Panc1 (cell line): ENCODE data around the gene HBP1. TPM values are rescaled to one million over a fixed set of nuclear protein-coding genes. Genes with fewer than 3 reads are reported as not detected.

ENCODE experiments used
- ATAC-seq: fragments of 200-7000 bp; cut with Tn5 transposase; 2 replicates; pipeline ENCODE4 v1.9.1; 2020; ENCODE audit warnings: mild to moderate bottlenecking, moderate library complexity
- BruUV-seq: library from RNA; stranded (reverse); fragments of 400-500 nt; replicated peaks from 2 replicates; lab custom pipeline; 2021; lab: Mats Ljungman, UMichigan
- CTCF ChIA-PET: fragments of 300-600 bp; sonication (Branson Sonifier 250); formaldehyde crosslinking; loops from one replicate; lab custom pipeline; 2022; ENCODE audit warnings: antibody characterized with exemption; lab: Charles Lee
- POLR2A ChIA-PET: fragments of 300-600 bp; sonication (Branson Sonifier 250); formaldehyde crosslinking; loops from one replicate; lab custom pipeline; 2022; ENCODE audit warnings: antibody characterized with exemption; lab: Charles Lee
- DNase-seq: peaks from one replicate; pipeline ENCODE4 v3.0.0-alpha.2; 2010; ENCODE audit warnings: low read depth, low spot score
- H3K27ac ChIP-seq: 2 replicates; pipeline ENCODE4 v1.5.1; 2011; ENCODE audit warnings: mild to moderate bottlenecking, low read length, inconsistent platforms
- H3K27me3 ChIP-seq: fragments of 200-500 bp; sonication (Bioruptor generic); 2 replicates; pipeline ENCODE4 v1.6.0; 2014; ENCODE audit warnings: low read length, inconsistent platforms; ENCODE audit not compliant: control insufficient read depth, insufficient read depth
- H3K36me3 ChIP-seq: fragments of 200-500 bp; sonication (Bioruptor generic); 2 replicates; pipeline ENCODE4 v1.5.1; 2014; ENCODE audit warnings: inconsistent platforms, mild to moderate bottlenecking, low read length, moderate library complexity; ENCODE audit not compliant: control insufficient read depth, insufficient read depth
- H3K4me1 ChIP-seq: 2 replicates; pipeline ENCODE4 v1.5.1; 2011; ENCODE audit warnings: inconsistent platforms, mild to moderate bottlenecking, low read length, moderate library complexity; ENCODE audit not compliant: control insufficient read depth, insufficient read depth
- H3K4me3 ChIP-seq, 2 experiments: 2 replicates each; pipeline ENCODE4 v1.5.1; 2011 to 2012; ENCODE audit warnings: low read depth in 2 of 2, low read length in 2 of 2, mild to moderate bottlenecking in 2 of 2, inconsistent platforms in 1 of 2, moderate library complexity in 1 of 2
- H3K9me3 ChIP-seq: fragments of 200-500 bp; sonication (Bioruptor generic); 2 replicates; pipeline ENCODE4 v1.5.1; 2014; ENCODE audit warnings: low read depth, mild to moderate bottlenecking, inconsistent platforms, low read length, moderate library complexity; ENCODE audit not compliant: control insufficient read depth, insufficient read depth
- POLR2AphosphoS5 ChIP-seq: IDR thresholded peaks from 2 replicates; pipeline ENCODE4 v1.6.1; 2012; ENCODE audit warnings: mild to moderate bottlenecking, low read depth, low read length, moderate library complexity
- REST ChIP-seq, 2 experiments: IDR thresholded peaks; 2 replicates each; pipeline ENCODE4 v1.6.1; 2011 to 2012; ENCODE audit warnings: low read depth in 2 of 2, control low read depth in 1 of 2, low read length in 1 of 2, mild to moderate bottlenecking in 1 of 2, moderate library complexity in 1 of 2; ENCODE audit not compliant: insufficient read depth in 1 of 2
- SIN3A ChIP-seq: IDR thresholded peaks from 2 replicates; pipeline ENCODE4 v1.6.1; 2012; ENCODE audit warnings: low read depth, mild to moderate bottlenecking, low read length, moderate library complexity, borderline replicate concordance; ENCODE audit not compliant: insufficient read depth
- TCF7L2 ChIP-seq: IDR thresholded peaks from 2 replicates; pipeline ENCODE4 v1.6.1; 2011; ENCODE audit warnings: mild to moderate bottlenecking, low read depth, low read length, inconsistent platforms
- in situ Hi-C: cut with HindIII; loops from 2 replicates; pipeline ENCODE4 v1.10.0; 2016; ENCODE audit warnings: low sequenced_read_pairs, low pct_unique_long_range_greater_than_20kb
- intact Hi-C: fragments of 100-400 bp; cut with micrococcal nuclease; formaldehyde crosslinking; loops from one replicate; pipeline ENCODE4 v1.10.0; 2022; ENCODE audit not compliant: unreplicated experiment
- total RNA-seq: library from RNA; stranded (reverse); gene quantifications from one replicate; pipeline ENCODE4 v1.2.1, GENCODE V29; 2021; ENCODE audit not compliant: unreplicated experiment
- TF ChIP-seq, protein P1 (sequence below): fragments of 450-650 bp; IDR thresholded peaks from 2 replicates; pipeline ENCODE4 v1.5.1; 2017; ENCODE audit warnings: mild to moderate bottlenecking

Gene HBP1
- total RNA-seq, 1 experiment from 2014 or later, result 28.1 TPM

- no peak for DNase-seq
- CTCF ChIA-PET, result interaction anchor here (0.9 kb wide), 1 partner anchor 10 kb away, joined by 3 read pairs; no protein-coding TSS in a partner anchor
- POLR2A ChIA-PET, result no interaction called here
Observed at GRCh38 chr7:107179326-107180164, 10.7 kb downstream of the HBP1 start.

DNA sequence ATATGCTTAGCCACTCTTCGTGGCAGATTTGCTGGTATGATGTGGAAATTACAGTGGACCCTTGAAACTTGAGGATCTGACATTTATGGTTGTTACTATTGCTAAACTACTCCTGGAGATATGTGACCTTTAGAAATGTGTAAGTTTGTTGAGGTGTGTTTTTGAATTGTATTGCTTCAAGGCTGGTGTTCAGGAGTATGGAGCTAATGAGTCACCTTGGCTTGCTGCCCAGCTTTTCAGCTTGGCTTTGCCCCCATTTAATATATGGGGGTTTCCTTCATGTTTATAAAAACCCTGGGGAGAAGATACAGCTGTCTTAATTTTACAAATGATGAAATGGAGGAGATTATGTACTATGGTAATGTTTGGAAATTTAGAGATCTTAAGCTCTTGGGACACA lies 11.6 kb downstream of the HBP1 start:
- CTCF ChIA-PET, result interaction anchor here (0.6 to 0.9 kb wide), 2 partner anchors 11 to 694 kb away, joined by 3 to 4 read pairs; no protein-coding TSS in a partner anchor
- DNase-seq (no peak), ATAC-seq (peak; percentile 75)
- Histone ChIP-seq H3K4me3 (no peak overlapping the region), H3K4me1 (peaks cover 9% of the 10 kb centered on the region), H3K27ac (no peak overlapping the region), H3K27me3 (no peaks in the 10 kb centered on the region), H3K9me3 (no peaks in the 10 kb centered on the region), H3K36me3 (peaks cover 9% of the 10 kb centered on the region)
- TF ChIP-seq, protein P1, sequence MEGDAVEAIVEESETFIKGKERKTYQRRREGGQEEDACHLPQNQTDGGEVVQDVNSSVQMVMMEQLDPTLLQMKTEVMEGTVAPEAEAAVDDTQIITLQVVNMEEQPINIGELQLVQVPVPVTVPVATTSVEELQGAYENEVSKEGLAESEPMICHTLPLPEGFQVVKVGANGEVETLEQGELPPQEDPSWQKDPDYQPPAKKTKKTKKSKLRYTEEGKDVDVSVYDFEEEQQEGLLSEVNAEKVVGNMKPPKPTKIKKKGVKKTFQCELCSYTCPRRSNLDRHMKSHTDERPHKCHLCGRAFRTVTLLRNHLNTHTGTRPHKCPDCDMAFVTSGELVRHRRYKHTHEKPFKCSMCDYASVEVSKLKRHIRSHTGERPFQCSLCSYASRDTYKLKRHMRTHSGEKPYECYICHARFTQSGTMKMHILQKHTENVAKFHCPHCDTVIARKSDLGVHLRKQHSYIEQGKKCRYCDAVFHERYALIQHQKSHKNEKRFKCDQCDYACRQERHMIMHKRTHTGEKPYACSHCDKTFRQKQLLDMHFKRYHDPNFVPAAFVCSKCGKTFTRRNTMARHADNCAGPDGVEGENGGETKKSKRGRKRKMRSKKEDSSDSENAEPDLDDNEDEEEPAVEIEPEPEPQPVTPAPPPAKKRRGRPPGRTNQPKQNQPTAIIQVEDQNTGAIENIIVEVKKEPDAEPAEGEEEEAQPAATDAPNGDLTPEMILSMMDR, result no peak
- TF ChIP-seq SIN3A (no peak), TCF7L2 (no peak), POLR2AphosphoS5 (no peak), REST (IDR thresholded peaks at IDR 0.05; ENCODE audit: insufficient read depth in 1 of 2, low read depth in 2 of 2, low read length in 1 of 2) (no peak)
- intact Hi-C loops, result no loop called here
- BruUV-seq, result no TSS peak
- in situ Hi-C loops, result no loop called here
- POLR2A ChIA-PET, result interaction anchor here (0.7 kb wide), 1 partner anchor 15 kb away, joined by 7 read pairs; no protein-coding TSS in a partner anchor

More at GRCh38 chr7:107179326-107180164, 10.7 kb downstream of the HBP1 start:
- no peak for ATAC-seq
- in situ Hi-C loops, result no loop called here
- Histone ChIP-seq H3K27me3 (no peaks in the 10 kb centered on the region), H3K27ac (no peak overlapping the region), H3K4me3 (no peak overlapping the region), H3K9me3 (no peaks in the 10 kb centered on the region), H3K4me1 (peaks cover 9% of the 10 kb centered on the region), H3K36me3 (peaks cover 7% of the 10 kb centered on the region)
- TF ChIP-seq TCF7L2 (no peak), REST (IDR thresholded peaks at IDR 0.05; ENCODE audit: insufficient read depth in 1 of 2, low read depth in 2 of 2, low read length in 1 of 2) (no peak), POLR2AphosphoS5 (no peak), SIN3A (no peak)
- TF ChIP-seq, protein P1, result no peak
- no TSS peak for BruUV-seq
- intact Hi-C loops, result no loop called here
